HepG2 (cell line): ENCODE measurements around the gene SLCO2A1. TPM values are rescaled to one million over a fixed set of nuclear protein-coding genes. Genes with fewer than 3 reads are reported as not detected.

ENCODE experiments used
- ATAC-seq: fragments of 200-7000 bp; cut with Tn5 transposase; 3 replicates; pipeline ENCODE4 v1.9.1; 2020; ENCODE audit warnings: mild to moderate bottlenecking, moderate library complexity
- BruUV-seq: library from RNA; stranded (reverse); fragments of 400-500 nt; replicated peaks from 2 replicates; lab custom pipeline; 2021; lab: Mats Ljungman, UMichigan
- CTCF ChIA-PET: fragments of 300-600 bp; formaldehyde crosslinking; extraction: SDS; loops from one replicate; lab custom pipeline; 2021; ENCODE audit warnings: low total read pairs, inconsistent platforms, low intra/inter-chr PET ratio; lab: Yijun Ruan, JAX
- POLR2A ChIA-PET: fragments of 350-600 bp; sonication (Branson Sonifier 250); formaldehyde crosslinking; loops from one replicate; lab custom pipeline; 2020; ENCODE audit warnings: antibody characterized with exemption, inconsistent platforms; lab: Yijun Ruan, JAX
- DNase-seq: peaks from one replicate; pipeline ENCODE4 v3.0.0-alpha.2; 2015; ENCODE audit warnings: low spot score
- FAIRE-seq: peaks from 3 replicates; lab custom pipeline; 2011; peaks lifted over from hg19 to GRCh38; lab: Jason Lieb, UNC
- H2AFZ ChIP-seq: one replicate; pipeline ENCODE4 v1.6.1; 2011; ENCODE audit warnings: low read length, inconsistent platforms
- H3K27ac ChIP-seq: fragments of 300-600 bp; 3 replicates; pipeline ENCODE4 v1.8.0; 2011; ENCODE audit warnings: mixed run types, mild to moderate bottlenecking, mixed read lengths, low read length, inconsistent platforms; ENCODE audit not compliant: insufficient read depth; ENCODE audit errors: extremely low read length
- H3K27me3 ChIP-seq, 2 experiments: fragments of 200-600 bp in 1 of 2; 2 replicates in 1 of 2; 3 replicates in 1 of 2; pipeline versions ENCODE4 v1.6.0 to v1.8.0; 2011; ENCODE audit warnings: low read length in 2 of 2, mild to moderate bottlenecking in 2 of 2, moderate library complexity in 2 of 2, inconsistent platforms in 1 of 2; ENCODE audit not compliant: insufficient read depth in 2 of 2, control insufficient read depth in 1 of 2
- H3K36me3 ChIP-seq, 2 experiments: fragments of 200-600 bp in 1 of 2; replicated peaks in 1 of 2; 2 replicates in 1 of 2; 3 replicates in 1 of 2; pipeline versions ENCODE4 v1.5.1 to v1.8.0; 2011; ENCODE audit warnings: low read length in 2 of 2, inconsistent platforms in 1 of 2; ENCODE audit not compliant: insufficient read depth in 2 of 2, control insufficient read depth in 1 of 2
- H3K4me1 ChIP-seq: 2 replicates; pipeline ENCODE4 v1.5.1; 2012; ENCODE audit warnings: low read length, inconsistent platforms; ENCODE audit not compliant: insufficient read depth
- H3K4me2 ChIP-seq: 2 replicates; pipeline ENCODE4 v1.6.0; 2011; ENCODE audit warnings: low read depth, low read length, inconsistent platforms
- H3K4me3 ChIP-seq, 3 experiments: fragments of 200-600 bp in 1 of 3; sonication (generic), shearing (Covaris generic) in 1 of 3; replicated peaks in 1 of 3; 2 replicates each; pipeline ENCODE4 v1.5.1; 2011 to 2016; ENCODE audit warnings: low read length in 3 of 3, inconsistent platforms in 2 of 3, low read depth in 2 of 3, mild to moderate bottlenecking in 2 of 3, control low read depth in 1 of 3, mixed read lengths in 1 of 3; ENCODE audit not compliant: insufficient read depth in 1 of 3
- H3K79me2 ChIP-seq: one replicate; pipeline ENCODE4 v1.6.1; 2011; ENCODE audit warnings: low read length, inconsistent platforms; ENCODE audit not compliant: insufficient read depth
- H3K9ac ChIP-seq: 2 replicates; pipeline ENCODE4 v1.6.0; 2011; ENCODE audit warnings: mild to moderate bottlenecking, low read depth, low read length, inconsistent platforms; ENCODE audit not compliant: insufficient read depth
- H3K9me3 ChIP-seq: 2 replicates; pipeline ENCODE4 v1.5.1; 2012; ENCODE audit warnings: mild to moderate bottlenecking, low read length
- H4K20me1 ChIP-seq: 2 replicates; pipeline ENCODE4 v1.6.0; 2011; ENCODE audit warnings: inconsistent platforms, mild to moderate bottlenecking, low read length, moderate library complexity; ENCODE audit not compliant: insufficient read depth
- HOXA5 ChIP-seq: sonication (generic); formaldehyde crosslinking; IDR thresholded peaks from 2 replicates; pipeline ENCODE4 v1.4.0; 2020; ENCODE audit warnings: missing genetic modification reagents
- IRF2 ChIP-seq: IDR thresholded peaks from 2 replicates; pipeline ENCODE4 v1.6.1; 2018; ENCODE audit warnings: missing genetic modification reagents, missing compliant biosample characterization
- JARID2 ChIP-seq: sonication (generic); formaldehyde crosslinking; IDR thresholded peaks from 2 replicates; pipeline ENCODE4 v1.8.1; 2023; ENCODE audit warnings: missing genetic modification reagents, inconsistent platforms; ENCODE audit not compliant: insufficient replicate concordance
- LBX2 ChIP-seq: sonication (generic); formaldehyde crosslinking; IDR thresholded peaks from 2 replicates; pipeline ENCODE4 v1.5.0; 2020; ENCODE audit warnings: missing genetic modification reagents, mild to moderate bottlenecking, borderline replicate concordance
- MTF2 ChIP-seq: sonication (generic); formaldehyde crosslinking; IDR thresholded peaks from 2 replicates; pipeline ENCODE4 v1.5.0; 2020; ENCODE audit warnings: missing genetic modification reagents, borderline replicate concordance
- MXI1 ChIP-seq: IDR thresholded peaks from 3 replicates; pipeline ENCODE4 v1.6.1; 2012; ENCODE audit warnings: low read depth, low read length, inconsistent platforms, borderline replicate concordance
- NFIB ChIP-seq: sonication (generic); formaldehyde crosslinking; IDR thresholded peaks from 2 replicates; pipeline ENCODE4 v1.9.0; 2021; ENCODE audit warnings: missing genetic modification reagents, mild to moderate bottlenecking, borderline replicate concordance
- PAX8 ChIP-seq: sonication (generic); formaldehyde crosslinking; IDR thresholded peaks from 2 replicates; pipeline ENCODE4 v1.8.0; 2022; ENCODE audit warnings: mild to moderate bottlenecking, missing genetic modification reagents, borderline replicate concordance
- PCBP2 ChIP-seq: fragments of 200-400 bp; formaldehyde crosslinking; optimal IDR thresholded peaks from 2 replicates; pipeline ENCODE3; 2018; ENCODE audit warnings: low read length, low read depth; ENCODE audit not compliant: poor library complexity, severe bottlenecking
- PRDM4 ChIP-seq: sonication (generic); formaldehyde crosslinking; IDR thresholded peaks from 2 replicates; pipeline ENCODE4 v1.9.0; 2021; ENCODE audit warnings: missing genetic modification reagents, borderline replicate concordance
- TFE3 ChIP-seq: IDR thresholded peaks from 2 replicates; pipeline ENCODE4 v1.6.1; 2016
- ZBTB26 ChIP-seq: IDR thresholded peaks from 2 replicates; pipeline ENCODE4 v1.6.1; 2016; ENCODE audit warnings: missing compliant biosample characterization, missing genetic modification reagents, borderline replicate concordance
- ZFX ChIP-seq: sonication (generic); formaldehyde crosslinking; IDR thresholded peaks from 2 replicates; pipeline ENCODE4 v1.4.0; 2020; ENCODE audit warnings: mild to moderate bottlenecking, low read depth, missing genetic modification reagents, moderate library complexity
- ZKSCAN8 ChIP-seq: IDR thresholded peaks from 2 replicates; pipeline ENCODE4 v1.6.1; 2016; ENCODE audit warnings: borderline replicate concordance, missing genetic modification reagents, missing compliant biosample characterization
- ZNF329 ChIP-seq: sonication (generic); formaldehyde crosslinking; IDR thresholded peaks from 2 replicates; pipeline ENCODE4 v1.9.0; 2021; ENCODE audit warnings: low read depth, mild to moderate bottlenecking, missing genetic modification reagents
- ZNF44 ChIP-seq: sonication (generic); formaldehyde crosslinking; IDR thresholded peaks from 2 replicates; pipeline ENCODE4 v1.5.1; 2020; ENCODE audit warnings: mild to moderate bottlenecking, missing genetic modification reagents
- WGBS: methylation state at CpG from one replicate; pipeline ENCODE4 v1.1.6; 2017; ENCODE audit warnings: low lambda C conversion rate; 5-methylcytosine and 5-hydroxymethylcytosine counted together
- in situ Hi-C: cut with HindIII; loops from 2 replicates; pipeline ENCODE4 v1.10.0; 2017; ENCODE audit warnings: low pct_unique_long_range_greater_than_20kb; ENCODE audit not compliant: extremely low pct_ligation_motif_present
- intact Hi-C: fragments of 100-400 bp; cut with micrococcal nuclease; formaldehyde crosslinking; loops from one replicate; pipeline ENCODE4 v1.10.0; 2022; ENCODE audit not compliant: unreplicated experiment
- polyA plus RNA-seq, 8 experiments: library from polyadenylated mRNA; depleted of rRNA in 3 of 8; stranded (reverse) in 7 of 8; unstranded in 1 of 8; fragments of >200 nt; fragmentation: Illumina TruSeq in 4 of 8; extraction: Trizol in 4 of 8; gene quantifications; 2 replicates each; pipeline versions ENCODE4 v1.2.1 to v1.2.3, GENCODE V29; 2011 to 2016; ENCODE audit warnings: low read depth in 4 of 8, missing spikeins in 1 of 8, mixed read lengths in 1 of 8; ENCODE audit not compliant: insufficient read depth in 1 of 8
- total RNA-seq, 5 experiments: library from RNA; depleted of rRNA; stranded (reverse); fragments of >200 nt; fragmentation: Illumina TruSeq; extraction: Trizol; gene quantifications; 2 replicates each; pipeline ENCODE4 v1.2.3, GENCODE V29; 2016; ENCODE audit warnings: low read depth in 1 of 5

SLCO2A1 gene
- total and polyA plus RNA-seq, 2 of the 13 experiments (the other 11 are each of a cell fraction or from before 2014, with no cell fraction given), result 0.04 TPM; not detected in 1

- H3K79me2 ChIP-seq, result no peaks in the 10 kb centered on the region
- FAIRE-seq (no peak), ATAC-seq (no peak), DNase-seq (no peak)
- no peak overlapping the region for H3K27ac ChIP-seq
- 0% methylated on average over 1 of the region's 2 CpGs for WGBS
- no peaks in the 10 kb centered on the region for H3K4me1 ChIP-seq
- H3K27me3 ChIP-seq, result peaks cover 4 to 28% of the 10 kb centered on the region in 2 experiments; a peak in 3 of 5 replicates
- H3K36me3 ChIP-seq, result no peaks in the 10 kb centered on the region
- no peaks in the 10 kb centered on the region for H4K20me1 ChIP-seq
- no peak overlapping the region for H3K4me2 ChIP-seq
- H3K4me3 ChIP-seq, result no peak overlapping the region
- TF ChIP-seq PRDM4 (CRISPR knock-in tag), result no peak
- no peak for TF ChIP-seq ZNF329
- TF ChIP-seq JARID2 (CRISPR knock-in tag), result no peak
- no peak for TF ChIP-seq HOXA5 (CRISPR knock-in tag)
- no peak for TF ChIP-seq LBX2 (CRISPR knock-in tag)
- no peak for TF ChIP-seq TFE3 (CRISPR knock-in tag)
- TF ChIP-seq PCBP2, result no peak
- TF ChIP-seq PAX8 (CRISPR knock-in tag), result no peak
- no peak for TF ChIP-seq ZBTB26 (CRISPR knock-in tag)
- TF ChIP-seq IRF2 (CRISPR knock-in tag), result no peak
- no peak for TF ChIP-seq MTF2 (CRISPR knock-in tag)
- TF ChIP-seq NFIB (CRISPR knock-in tag), result no peak
- no peak for TF ChIP-seq ZNF44 (CRISPR knock-in tag)
- TF ChIP-seq ZKSCAN8 (CRISPR knock-in tag), result no peak
- TF ChIP-seq ZFX (CRISPR knock-in tag), result no peak
- no peak for TF ChIP-seq MXI1
- no peaks in the 10 kb centered on the region for H3K9me3 ChIP-seq
- in situ Hi-C loops (loop anchor here (10.0 kb wide), 1 partner anchor 106 kb away; no protein-coding TSS in a partner anchor), intact Hi-C loops (no loop called here)
- no peak overlapping the region for H3K9ac ChIP-seq
- POLR2A ChIA-PET, result no interaction called here
- H2AFZ ChIP-seq, result no peak overlapping the region
- CTCF ChIA-PET, result no interaction called here
- no TSS peak for BruUV-seq
Observed at GRCh38 chr3:133938770-133939462, 90.8 kb downstream of the SLCO2A1 start.
